ENCODE measurements around the gene SFXN3. TPM values are rescaled to one million over a fixed set of nuclear protein-coding genes. Genes with fewer than 3 reads are reported as not detected.

SFXN3 gene
- total and polyA plus RNA-seq, 3 donors from 2014 or later: 38.5 to 125 (median 70.7) TPM

GRCh38 chr10:101052285-101052684 is 21.3 kb downstream of the SFXN3 start:
- TF ChIP-seq CTCF (IDR thresholded peaks at IDR 0.05): no peak
- no peak for TF ChIP-seq POLR2A (IDR thresholded peaks at IDR 0.05)
- Histone ChIP-seq H3K27me3 (no peaks in the 10 kb centered on the region), H3K4me1 (peaks cover 9% of the 10 kb centered on the region), H3K27ac (no peak overlapping the region), H3K4me3 (no peak overlapping the region), H3K9me3 (no peaks in the 10 kb centered on the region), H3K36me3 (ENCODE audit: low read depth, missing control alignments) (no peaks in the 10 kb centered on the region)
- intact Hi-C loops (cut with DNase I; ENCODE audit: low total_unique reads): no loop called here
- no peak for DNase-seq
- 95% methylated on average over 3 of the region's 3 CpGs for WGBS, 2 donors

GRCh38 chr10:101053516-101053915 is 22.5 kb downstream of the SFXN3 start:
- Histone ChIP-seq H3K27me3 (no peaks in the 10 kb centered on the region), H3K27ac (no peak overlapping the region), H3K4me1 (peaks cover 9% of the 10 kb centered on the region), H3K36me3 (ENCODE audit: low read depth, missing control alignments) (no peaks in the 10 kb centered on the region), H3K9me3 (no peaks in the 10 kb centered on the region), H3K4me3 (no peak overlapping the region)
- intact Hi-C loops (cut with DNase I; ENCODE audit: low total_unique reads): no loop called here
- TF ChIP-seq CTCF (IDR thresholded peaks at IDR 0.05) (no peak), POLR2A (IDR thresholded peaks at IDR 0.05) (no peak)
- no peak for DNase-seq

GRCh38 chr10:101054351-101054750 is 23.3 kb downstream of the SFXN3 start:
- Histone ChIP-seq H3K27me3 (no peaks in the 10 kb centered on the region), H3K36me3 (ENCODE audit: low read depth, missing control alignments) (no peaks in the 10 kb centered on the region), H3K9me3 (no peaks in the 10 kb centered on the region), H3K27ac (no peak overlapping the region), H3K4me3 (no peak overlapping the region), H3K4me1 (peaks cover 9% of the 10 kb centered on the region)
- DNase-seq: no peak
- TF ChIP-seq POLR2A (IDR thresholded peaks at IDR 0.05) (no peak), CTCF (IDR thresholded peaks at IDR 0.05) (no peak)
- 82 to 88% methylated on average over 1 of the region's 1 CpG for WGBS, 2 donors
- intact Hi-C loops (cut with DNase I; ENCODE audit: low total_unique reads): no loop called here

- no peak for DNase-seq
- H3K4me3 ChIP-seq: no peak overlapping the region
- no peaks in the 10 kb centered on the region for H3K36me3 ChIP-seq (ENCODE audit: low read depth, missing control alignments)
- WGBS, 2 donors: 87 to 96% methylated on average over 5 of the region's 5 CpGs
- no peak for TF ChIP-seq POLR2A (IDR thresholded peaks at IDR 0.05)
- peaks cover 9% of the 10 kb centered on the region for H3K4me1 ChIP-seq
- no peaks in the 10 kb centered on the region for H3K27me3 ChIP-seq
- no peaks in the 10 kb centered on the region for H3K9me3 ChIP-seq
- no peak overlapping the region for H3K27ac ChIP-seq
- intact Hi-C loops (cut with DNase I; ENCODE audit: low total_unique reads): no loop called here
Measured at GRCh38 chr10:101054876-101055275, 23.8 kb downstream of the SFXN3 start.

GRCh38 chr10:101055411-101055810 is 24.4 kb downstream of the SFXN3 start:
- 91 to 94% methylated on average over 4 of the region's 4 CpGs for WGBS, 2 donors
- Histone ChIP-seq H3K27ac (no peak overlapping the region), H3K36me3 (ENCODE audit: low read depth, missing control alignments) (no peaks in the 10 kb centered on the region), H3K9me3 (no peaks in the 10 kb centered on the region), H3K4me3 (no peak overlapping the region), H3K27me3 (no peaks in the 10 kb centered on the region), H3K4me1 (peaks cover 7% of the 10 kb centered on the region)
- intact Hi-C loops (cut with DNase I; ENCODE audit: low total_unique reads): no loop called here
- TF ChIP-seq CTCF (IDR thresholded peaks at IDR 0.05) (no peak), POLR2A (IDR thresholded peaks at IDR 0.05) (no peak)
- DNase-seq: no peak

Measured in testis (tissue), 3 donors.